Fibroblast of lung (primary cell): ENCODE measurements around the gene FARSA. TPM values are rescaled to one million over a fixed set of nuclear protein-coding genes. Genes with fewer than 3 reads are reported as not detected.

Experiments
- DNase-seq, 2 donors: peaks; one replicate each; pipeline versions ENCODE4 v3.0.0 to v3.0.0-alpha.2; 2010; ENCODE audit warnings: low read depth in 2 of 2
- H2AFZ ChIP-seq: 2 replicates; pipeline ENCODE4 v1.5.1; 2012; ENCODE audit warnings: low read length, control low read depth, inconsistent platforms
- H3K27ac ChIP-seq: 2 replicates; pipeline ENCODE4 v1.5.1; 2011; ENCODE audit warnings: low read length, control low read depth; ENCODE audit not compliant: insufficient read depth
- H3K27me3 ChIP-seq: 2 replicates; pipeline ENCODE4 v1.5.1; 2011; ENCODE audit warnings: mild to moderate bottlenecking, low read length; ENCODE audit not compliant: control insufficient read depth, insufficient read depth
- H3K36me3 ChIP-seq: 2 replicates; pipeline ENCODE4 v1.5.1; 2011; ENCODE audit warnings: low read length; ENCODE audit not compliant: control insufficient read depth, insufficient read depth
- H3K4me1 ChIP-seq: 2 replicates; pipeline ENCODE4 v1.5.1; 2011; ENCODE audit warnings: low read length; ENCODE audit not compliant: control insufficient read depth, insufficient read depth; ENCODE audit errors: extremely low read depth
- H3K4me2 ChIP-seq: 2 replicates; pipeline ENCODE4 v1.5.1; 2011; ENCODE audit warnings: low read length, control low read depth; ENCODE audit not compliant: insufficient read depth; ENCODE audit errors: extremely low read depth
- H3K4me3 ChIP-seq, 4 experiments: fragments of 200-600 bp in 1 of 4; sonication (generic) in 1 of 4; replicated peaks in 1 of 4; 2 replicates each; pipeline ENCODE4 v1.5.1; 2011 to 2016; ENCODE audit warnings: low read length in 4 of 4, low read depth in 3 of 4, mild to moderate bottlenecking in 3 of 4, control low read depth in 2 of 4, inconsistent platforms in 1 of 4, mixed read lengths in 1 of 4; ENCODE audit not compliant: insufficient read depth in 1 of 4; ENCODE audit errors: control extremely low read depth in 1 of 4
- H3K79me2 ChIP-seq: 2 replicates; pipeline ENCODE4 v1.5.1; 2012; ENCODE audit warnings: mild to moderate bottlenecking, low read length, inconsistent platforms; ENCODE audit not compliant: control insufficient read depth, insufficient read depth
- H3K9ac ChIP-seq: 2 replicates; pipeline ENCODE4 v1.5.1; 2011; ENCODE audit warnings: mild to moderate bottlenecking, low read length, control low read depth; ENCODE audit not compliant: insufficient read depth
- H3K9me3 ChIP-seq: 2 replicates; pipeline ENCODE4 v1.5.1; 2012; ENCODE audit warnings: low read depth, low read length; ENCODE audit not compliant: control insufficient read depth, insufficient read depth
- H4K20me1 ChIP-seq: 2 replicates; pipeline ENCODE4 v1.5.1; 2011; ENCODE audit warnings: low read length; ENCODE audit not compliant: control insufficient read depth, insufficient read depth; ENCODE audit errors: extremely low read depth
- CTCF ChIP-seq, 2 donors: IDR thresholded peaks in 1 of 2; conservative IDR thresholded peaks in 1 of 2; 1 replicate in 1 of 2; 2 replicates in 1 of 2; pipeline ENCODE4 v1.5.1; 2011 to 2012; ENCODE audit warnings: low read length in 2 of 2, control low read depth in 1 of 2, inconsistent platforms in 1 of 2, low read depth in 1 of 2, mild to moderate bottlenecking in 1 of 2
- EZH2 ChIP-seq: IDR thresholded peaks from 2 replicates; pipeline ENCODE4 v1.5.1; 2012; ENCODE audit warnings: low read length, control low read depth, mild to moderate bottlenecking; ENCODE audit errors: missing control alignments
- polyA plus RNA-seq, 2 donors: library from polyadenylated mRNA; depleted of rRNA in 1 of 2; stranded (reverse) in 1 of 2; unstranded in 1 of 2; fragments of >200 nt; gene quantifications; 2 replicates each; pipeline ENCODE4 v1.2.1, GENCODE V29; 2011 to 2012; ENCODE audit warnings: missing spikeins in 1 of 2
- total RNA-seq: library from RNA; depleted of rRNA; stranded (reverse); fragments of >200 nt; gene quantifications from 2 replicates; pipeline ENCODE4 v1.2.1, GENCODE V29; 2014

Gene FARSA
- total and polyA plus RNA-seq, 2 donors (not counting 1 experiment from before 2014, with no cell fraction given): 23.5 to 38.6 TPM

GRCh38 chr19:12969292-12969988, 35.9 kb upstream of the FARSA start, which contains the start of gene DAND5:
Gene DAND5 (plus strand): TSS chr19:12969576. CDS start chr19:12969661, 85 bp downstream.
- Histone ChIP-seq H3K9me3 (no peaks in the 10 kb centered on the region), H3K4me2 (no peak within 1 kb of the TSS), H2AFZ (no peak within 1 kb of the TSS), H3K27ac (no peak within 1 kb of the TSS), H3K4me1 (peaks cover 3% of the 10 kb centered on the region), H3K36me3 (no peaks in the 10 kb centered on the region), H3K4me3 (no peak within 1 kb of the TSS), H3K79me2 (no peaks in the 10 kb centered on the region), H3K9ac (no peak within 1 kb of the TSS), H3K27me3 (no peaks in the 10 kb centered on the region), H4K20me1 (no peaks in the 10 kb centered on the region)
- no peak for DNase-seq
- TF ChIP-seq EZH2: no peak
- no peak for TF ChIP-seq CTCF (conservative IDR thresholded peaks at IDR 0.05 in 1 of 2, IDR thresholded peaks at IDR 0.05 in 1 of 2; ENCODE audit: low read depth in 1 of 2, low read length in 2 of 2)

GRCh38 chr19:12967907-12968306, 34.4 kb upstream of the FARSA start:
- TF ChIP-seq CTCF (conservative IDR thresholded peaks at IDR 0.05 in 1 of 2, IDR thresholded peaks at IDR 0.05 in 1 of 2; ENCODE audit: low read depth in 1 of 2, low read length in 2 of 2) (no peak), EZH2 (no peak)
- no peaks in the 10 kb centered on the region for H3K79me2 ChIP-seq

GRCh38 chr19:12965812-12966135, 32.3 kb upstream of the FARSA start:
- no peaks in the 10 kb centered on the region for H3K9me3 ChIP-seq
- no peaks in the 10 kb centered on the region for H4K20me1 ChIP-seq
- no peak overlapping the region for H3K4me2 ChIP-seq
- no peaks in the 10 kb centered on the region for H3K27me3 ChIP-seq
- no peak for DNase-seq
- H3K9ac ChIP-seq: no peak overlapping the region
- H3K79me2 ChIP-seq: no peaks in the 10 kb centered on the region
- no peaks in the 10 kb centered on the region for H3K36me3 ChIP-seq
- H2AFZ ChIP-seq: no peak overlapping the region
- H3K4me3 ChIP-seq: no peak overlapping the region
- H3K4me1 ChIP-seq: peaks cover 3% of the 10 kb centered on the region
- TF ChIP-seq CTCF (conservative IDR thresholded peaks at IDR 0.05 in 1 of 2, IDR thresholded peaks at IDR 0.05 in 1 of 2; ENCODE audit: low read depth in 1 of 2, low read length in 2 of 2) (no peak), EZH2 (no peak)
- H3K27ac ChIP-seq: no peak overlapping the region

More at GRCh38 chr19:12967907-12968306, 34.4 kb upstream of the FARSA start:
- peaks cover 3% of the 10 kb centered on the region for H3K4me1 ChIP-seq
- H3K9ac ChIP-seq: no peak overlapping the region
- H2AFZ ChIP-seq: no peak overlapping the region
- H3K9me3 ChIP-seq: no peaks in the 10 kb centered on the region
- DNase-seq: no peak
- H4K20me1 ChIP-seq: no peaks in the 10 kb centered on the region
- H3K4me3 ChIP-seq: no peak overlapping the region
- no peak overlapping the region for H3K4me2 ChIP-seq
- no peaks in the 10 kb centered on the region for H3K36me3 ChIP-seq
- no peaks in the 10 kb centered on the region for H3K27me3 ChIP-seq
- H3K27ac ChIP-seq: no peak overlapping the region
